H1 (cell line): ENCODE data around the gene ACTA2. TPM values are rescaled to one million over a fixed set of nuclear protein-coding genes. Genes with fewer than 3 reads are reported as not detected.

Experiments used
- BCL11A ChIP-seq, 2 experiments: IDR thresholded peaks; one replicate each; pipeline ENCODE4 v1.6.1; 2011; ENCODE audit warnings: low read depth in 2 of 2, low read length in 2 of 2, mild to moderate bottlenecking in 2 of 2
- BRCA1 ChIP-seq: IDR thresholded peaks from 2 replicates; pipeline ENCODE4 v1.6.1; 2012; ENCODE audit warnings: low read depth, low read length, improper control_type of control experiment
- CBX5 ChIP-seq: fragments of 300-800, 300-1000 bp; sonication (generic); IDR thresholded peaks from 2 replicates; pipeline ENCODE4 v1.7.1; 2016; ENCODE audit warnings: antibody characterized with exemption, low read length, low read depth
- CHD1 ChIP-seq: IDR thresholded peaks from 2 replicates; pipeline ENCODE4 v1.6.1; 2012; ENCODE audit warnings: low read depth, low read length, improper control_type of control experiment
- CHD7 ChIP-seq: fragments of 300-600 bp; sonication (generic); IDR thresholded peaks from 2 replicates; pipeline ENCODE4 v1.7.1; 2012; ENCODE audit warnings: low read length, moderate library complexity, mild to moderate bottlenecking, inconsistent platforms; ENCODE audit not compliant: insufficient replicate concordance
- EP300 ChIP-seq, 2 experiments: IDR thresholded peaks; 1 replicate in 1 of 2; 2 replicates in 1 of 2; pipeline ENCODE4 v1.6.1; 2011 to 2012; ENCODE audit warnings: low read depth in 2 of 2, low read length in 2 of 2, mild to moderate bottlenecking in 2 of 2, borderline replicate concordance in 1 of 2, inconsistent platforms in 1 of 2, moderate library complexity in 1 of 2
- RFX5 ChIP-seq: IDR thresholded peaks from 2 replicates; pipeline ENCODE4 v1.6.1; 2011; ENCODE audit warnings: low read depth, low read length, improper control_type of control experiment, borderline replicate concordance
- SIX5 ChIP-seq: IDR thresholded peaks from 2 replicates; pipeline ENCODE4 v1.6.1; 2011; ENCODE audit warnings: mild to moderate bottlenecking, low read depth, low read length
- SP2 ChIP-seq: IDR thresholded peaks from 2 replicates; pipeline ENCODE4 v1.6.1; 2012; ENCODE audit warnings: mild to moderate bottlenecking, low read length, inconsistent platforms
- TAF1 ChIP-seq: IDR thresholded peaks from 2 replicates; pipeline ENCODE4 v1.6.1; 2011; ENCODE audit warnings: mild to moderate bottlenecking, low read depth, low read length
- TAF7 ChIP-seq: optimal IDR thresholded peaks from 2 replicates; pipeline ENCODE3; 2011; ENCODE audit warnings: low read depth, mild to moderate bottlenecking, inconsistent platforms, low read length, moderate library complexity, borderline replicate concordance
- polyA plus RNA-seq, 7 experiments: library from polyadenylated mRNA; depleted of rRNA in 3 of 7; stranded (reverse) in 5 of 7; unstranded in 2 of 7; fragments of >200 nt in 5 of 7; fragments of 200-250 nt in 2 of 7; gene quantifications; 1 replicate in 5 of 7; 2 replicates in 1 of 7; 4 replicates in 1 of 7; pipeline versions ENCODE4 v1.2.1 to v1.2.3, GENCODE V29; 2011 to 2013; ENCODE audit warnings: missing spikeins in 2 of 7, mixed read lengths in 2 of 7
- total RNA-seq: library from RNA; stranded (reverse); fragmentation: NEBNext Ultra II Directional; extraction: Animal tissue kit (Norgen Biotek cat#: 25700); gene quantifications from 2 replicates; pipeline ENCODE4 v1.2.1, GENCODE V29; 2021

ACTA2 gene
- total and polyA plus RNA-seq, 2 of the 8 experiments (the other 6 are each of a cell fraction or from before 2014, with no cell fraction given) = 3.5 to 8.9 TPM

- TF ChIP-seq CHD7 = no peak
- no peak for TF ChIP-seq EP300 (IDR thresholded peaks at IDR 0.05; ENCODE audit: borderline replicate concordance in 1 of 2, low read depth in 2 of 2, low read length in 2 of 2)
- TF ChIP-seq BCL11A (IDR thresholded peaks at IDR 0.05; ENCODE audit: low read depth in 2 of 2, low read length in 2 of 2) = no peak
- no peak for TF ChIP-seq SP2
- no peak for TF ChIP-seq TAF7
- TF ChIP-seq SIX5 = no peak
- no peak for TF ChIP-seq TAF1
- no peak for TF ChIP-seq CHD1
- TF ChIP-seq RFX5 = no peak
- TF ChIP-seq BRCA1 = no peak
- TF ChIP-seq CBX5 = no peak
These were observed 38.0 kb upstream of the ACTA2 start, which contains the start of gene FAS (continued) for GRCh38 chr10:88990384-88991160.
